ENCODE results near the gene ADARB2.

The ADARB2 gene

GRCh38 chr10:1570416-1571051 lies 166.8 kb downstream of the ADARB2 start:
- TF ChIP-seq CTCF (IDR thresholded peaks at IDR 0.05; ENCODE audit: low read depth, low read length), result no peak
- no peak for DNase-seq (ENCODE audit: extremely low read depth, low read depth)

DNA sequence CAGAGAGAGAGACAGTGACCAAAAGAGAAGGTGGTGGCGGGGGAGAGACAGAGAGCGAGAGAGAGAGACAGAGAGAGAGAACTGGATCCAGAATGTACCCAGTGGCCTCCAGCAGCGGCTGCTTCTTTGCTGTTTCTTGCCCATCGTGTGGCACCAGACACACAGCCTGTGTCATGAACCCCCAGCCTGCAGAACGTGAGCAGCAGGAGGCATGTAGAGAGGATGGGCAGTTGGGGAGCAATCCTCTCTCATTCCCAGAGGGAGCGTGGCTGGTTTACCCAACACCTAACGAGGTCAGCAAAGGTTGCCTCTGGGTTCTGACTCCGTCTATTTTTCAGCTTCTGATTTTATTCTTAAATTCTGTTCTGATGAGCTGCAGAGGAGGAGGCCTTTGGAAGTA lies 168.1 kb downstream of the ADARB2 start:
- no peak for TF ChIP-seq CTCF (IDR thresholded peaks at IDR 0.05; ENCODE audit: low read depth, low read length)
- no peak for DNase-seq (ENCODE audit: extremely low read depth, low read depth)

GRCh38 chr10:1567742-1568495 lies 169.4 kb downstream of the ADARB2 start:
- DNase-seq (ENCODE audit: extremely low read depth, low read depth), result no peak
- no peak for TF ChIP-seq CTCF (IDR thresholded peaks at IDR 0.05; ENCODE audit: low read depth, low read length)

GRCh38 chr10:1567152-1567551 lies 170.2 kb downstream of the ADARB2 start:
- no peak for DNase-seq (ENCODE audit: extremely low read depth, low read depth)
- no peak for TF ChIP-seq CTCF (IDR thresholded peaks at IDR 0.05; ENCODE audit: low read depth, low read length)

DNA sequence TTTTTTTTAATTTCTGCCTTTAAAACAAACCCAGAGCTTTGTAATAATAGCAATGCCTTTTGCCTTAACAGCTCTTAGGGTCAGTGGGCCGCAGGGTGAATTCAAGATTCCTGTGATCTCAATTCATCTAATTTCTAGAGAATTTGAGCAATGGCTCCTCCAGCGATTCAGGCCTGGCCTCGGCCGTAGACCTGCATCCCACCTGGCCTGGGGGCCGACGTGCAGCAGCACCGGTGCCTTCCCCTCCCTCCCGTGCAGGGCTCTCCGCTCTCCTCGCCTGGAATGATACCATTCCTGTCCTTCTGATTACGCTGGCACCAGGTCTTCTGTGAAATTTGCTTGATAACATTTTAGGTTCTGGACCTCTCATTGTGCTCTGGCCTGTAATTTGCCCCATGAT lies 172.5 kb downstream of the ADARB2 start:
- TF ChIP-seq CTCF (IDR thresholded peaks at IDR 0.05; ENCODE audit: low read depth, low read length), result no peak

GRCh38 chr10:1563028-1563427 lies 174.3 kb downstream of the ADARB2 start:
- no peak for TF ChIP-seq CTCF (IDR thresholded peaks at IDR 0.05; ENCODE audit: low read depth, low read length)
- DNase-seq (ENCODE audit: extremely low read depth, low read depth), result no peak

More for the DNA sequence above, 172.5 kb downstream of the ADARB2 start:
- DNase-seq (ENCODE audit: extremely low read depth, low read depth), result no peak

- DNase-seq (ENCODE audit: extremely low read depth, low read depth), result no peak
- no peak for TF ChIP-seq CTCF (IDR thresholded peaks at IDR 0.05; ENCODE audit: low read depth, low read length)
Observed at GRCh38 chr10:1561731-1562337, 175.5 kb downstream of the ADARB2 start.
